K562 (cell line): ENCODE data around the gene ZNF12.
"Not testable (repeated sequence)": the region's sequence is repeated elsewhere in the genome, so short reads cannot be mapped to it uniquely, and the experiment has no call there.

Experiments used
- CBFA2T3 ChIP-seq: fragments of 450-650 bp; IDR thresholded peaks from 2 replicates; pipeline ENCODE4 v1.6.1; 2017
- CTCF ChIP-seq, 3 experiments: IDR thresholded peaks in 2 of 3; conservative IDR thresholded peaks in 1 of 3; 2 replicates each; pipeline ENCODE4 v1.5.1; 2011 to 2012; ENCODE audit warnings: low read length in 3 of 3, mild to moderate bottlenecking in 3 of 3, control low read depth in 2 of 3, improper control_type of control experiment in 1 of 3, inconsistent platforms in 1 of 3, low read depth in 1 of 3, mixed read lengths in 1 of 3, moderate library complexity in 1 of 3; ENCODE audit not compliant: insufficient read depth in 2 of 3
- ELF4 ChIP-seq: fragments of 450-650 bp; formaldehyde crosslinking; IDR thresholded peaks from 2 replicates; pipeline ENCODE4 v1.4.0; 2022; ENCODE audit warnings: missing genetic modification characterization
- KLF10 ChIP-seq: fragments of 250-450 bp; sonication (Bioruptor Pico); IDR thresholded peaks from 2 replicates; pipeline ENCODE4 v1.6.1; 2021; ENCODE audit warnings: matching md5 sums
- MCM5 ChIP-seq: fragments of 450-650 bp; IDR thresholded peaks from 2 replicates; pipeline ENCODE4 v1.6.1; 2016; ENCODE audit warnings: low read depth
- PKNOX1 ChIP-seq: fragments of 450-650 bp; IDR thresholded peaks from 2 replicates; pipeline ENCODE4 v1.6.1; 2016
- POLR2A ChIP-seq: fragments of 450-650 bp; conservative IDR thresholded peaks from 2 replicates; pipeline ENCODE4 v1.6.1; 2016
- SNRNP70 ChIP-seq: fragments of 200-400 bp; formaldehyde crosslinking; optimal IDR thresholded peaks from 2 replicates; pipeline ENCODE3; 2017; ENCODE audit warnings: low read depth, low read length
- SP2 ChIP-seq: IDR thresholded peaks from 2 replicates; pipeline ENCODE4 v1.6.1; 2011; ENCODE audit warnings: mild to moderate bottlenecking, low read depth, low read length, moderate library complexity; ENCODE audit not compliant: poor library complexity, severe bottlenecking; ENCODE audit errors: extremely low read depth
- STAT5B ChIP-seq: fragments of 250-450 bp; sonication (Bioruptor Pico); IDR thresholded peaks from 2 replicates; pipeline ENCODE4 v1.8.0; 2021; ENCODE audit warnings: mild to moderate bottlenecking, inconsistent platforms
- TRIM24 ChIP-seq, 2 experiments: fragments of 450-650 bp; IDR thresholded peaks; 2 replicates each; pipeline ENCODE4 v1.6.1; 2016
- ZFX ChIP-seq: sonication (generic); formaldehyde crosslinking; IDR thresholded peaks from 2 replicates; pipeline ENCODE4 v1.8.0; 2022; ENCODE audit warnings: mild to moderate bottlenecking, missing genetic modification reagents, moderate library complexity
- ZNF253 ChIP-seq: fragments of 250-450 bp; sonication (Bioruptor Pico); conservative IDR thresholded peaks from 2 replicates; pipeline ENCODE4 v1.6.1; 2021; ENCODE audit warnings: mild to moderate bottlenecking
- ZNF274 ChIP-seq: IDR thresholded peaks from 2 replicates; pipeline ENCODE4 v1.6.1; 2011; ENCODE audit warnings: low read depth, mild to moderate bottlenecking, low read length, moderate library complexity, borderline replicate concordance

- TF ChIP-seq SP2; SNRNP70; TRIM24 (IDR thresholded peaks at IDR 0.05); ZNF274; CTCF (IDR thresholded peaks at IDR 0.05 in 2 of 3, conservative IDR thresholded peaks at IDR 0.05 in 1 of 3; ENCODE audit: insufficient read depth in 2 of 3, low read depth in 1 of 3, low read length in 3 of 3); POLR2A; ZFX (CRISPR knock-in tag); CBFA2T3; PKNOX1; ZNF253 (CRISPR knock-in tag); STAT5B (CRISPR knock-in tag); KLF10 (CRISPR knock-in tag); MCM5; ELF4 (CRISPR knock-in tag): not testable (repeated sequence)
These were observed 47.2 kb upstream of the ZNF12 start, which contains the start of gene RSPH10B2 for GRCh38 chr7:6753964-6754363.
